Liver (tissue), 9 donors: ENCODE measurements around the gene NUDC. TPM values are rescaled to one million over a fixed set of nuclear protein-coding genes. Genes with fewer than 3 reads are reported as not detected.
A peak's percentile ranks its signal among the peaks of the same experiment; 100 is the strongest.

Source experiments
- DNase-seq: peaks from one replicate; pipeline ENCODE4 v3.0.0-alpha.2; 2017; ENCODE audit warnings: low spot score
- H3K27ac ChIP-seq, 2 donors: one replicate each; pipeline ENCODE4 v1.7.0; 2013; ENCODE audit warnings: inconsistent platforms in 2 of 2, low read length in 2 of 2, control low read depth in 1 of 2, low read depth in 1 of 2, mild to moderate bottlenecking in 1 of 2
- H3K27me3 ChIP-seq, 4 donors: one replicate each; pipeline versions ENCODE4 v1.6.1 to v1.7.0; 2013; ENCODE audit warnings: low read length in 3 of 4, inconsistent platforms in 1 of 4, mild to moderate bottlenecking in 1 of 4, moderate library complexity in 1 of 4; ENCODE audit not compliant: control insufficient read depth in 4 of 4, insufficient read depth in 4 of 4
- H3K36me3 ChIP-seq, 4 donors: one replicate each; pipeline versions ENCODE4 v1.6.1 to v1.7.0; 2013; ENCODE audit warnings: low read length in 3 of 4, mild to moderate bottlenecking in 3 of 4, low read depth in 1 of 4, moderate library complexity in 1 of 4; ENCODE audit not compliant: control insufficient read depth in 4 of 4, insufficient read depth in 3 of 4
- H3K4me1 ChIP-seq, 4 donors: one replicate each; pipeline versions ENCODE4 v1.6.1 to v1.7.0; 2013; ENCODE audit warnings: low read length in 3 of 4, mild to moderate bottlenecking in 3 of 4, moderate library complexity in 1 of 4; ENCODE audit not compliant: control insufficient read depth in 4 of 4, insufficient read depth in 4 of 4
- H3K4me3 ChIP-seq, 3 donors: one replicate each; pipeline versions ENCODE4 v1.6.1 to v1.7.0; 2013; ENCODE audit warnings: low read length in 3 of 3, control low read depth in 1 of 3, low read depth in 1 of 3, mild to moderate bottlenecking in 1 of 3
- H3K9ac ChIP-seq, 2 donors: one replicate each; pipeline ENCODE4 v1.7.0; 2013; ENCODE audit warnings: low read length in 2 of 2, mild to moderate bottlenecking in 2 of 2, moderate library complexity in 2 of 2, control low read depth in 1 of 2, low read depth in 1 of 2
- H3K9me3 ChIP-seq, 4 donors: one replicate each; pipeline versions ENCODE4 v1.6.1 to v1.7.0; 2013; ENCODE audit warnings: low read length in 3 of 4; ENCODE audit not compliant: control insufficient read depth in 4 of 4
- ATF3 ChIP-seq: IDR thresholded peaks from 2 replicates; pipeline ENCODE4 v1.6.1; 2016; ENCODE audit warnings: antibody characterized with exemption
- EGR1 ChIP-seq, 2 donors: IDR thresholded peaks; 2 replicates each; pipeline ENCODE4 v1.6.1; 2016 to 2018; ENCODE audit warnings: antibody characterized with exemption in 2 of 2, low read depth in 2 of 2
- FOXA1 ChIP-seq: IDR thresholded peaks from 2 replicates; pipeline ENCODE4 v1.6.1; 2016; ENCODE audit warnings: antibody characterized with exemption
- FOXA2 ChIP-seq: IDR thresholded peaks from 2 replicates; pipeline ENCODE4 v1.6.1; 2016; ENCODE audit warnings: antibody characterized with exemption
- GABPA ChIP-seq, 2 donors: IDR thresholded peaks in 1 of 2; conservative IDR thresholded peaks in 1 of 2; 2 replicates each; pipeline ENCODE4 v1.6.1; 2016; ENCODE audit warnings: antibody characterized with exemption in 2 of 2, mild to moderate bottlenecking in 1 of 2, moderate library complexity in 1 of 2
- HNF4A ChIP-seq, 2 donors: conservative IDR thresholded peaks; 2 replicates each; pipeline ENCODE4 v1.6.1; 2016; ENCODE audit warnings: antibody characterized with exemption in 2 of 2, mild to moderate bottlenecking in 2 of 2
- HNF4G ChIP-seq: IDR thresholded peaks from 2 replicates; pipeline ENCODE4 v1.6.1; 2016; ENCODE audit warnings: antibody characterized with exemption
- JUND ChIP-seq, 2 donors: IDR thresholded peaks; 2 replicates each; pipeline ENCODE4 v1.6.1; 2016; ENCODE audit warnings: antibody characterized with exemption in 2 of 2
- MAX ChIP-seq: IDR thresholded peaks from 2 replicates; pipeline ENCODE4 v1.6.1; 2016; ENCODE audit warnings: antibody characterized with exemption
- NR2F2 ChIP-seq: IDR thresholded peaks from 2 replicates; pipeline ENCODE4 v1.6.1; 2016; ENCODE audit warnings: antibody characterized with exemption
- RAD21 ChIP-seq, 2 donors: IDR thresholded peaks; 2 replicates each; pipeline ENCODE4 v1.6.1; 2016; ENCODE audit warnings: antibody characterized with exemption in 2 of 2, mild to moderate bottlenecking in 2 of 2
- REST ChIP-seq: IDR thresholded peaks from 2 replicates; pipeline ENCODE4 v1.6.1; 2016; ENCODE audit warnings: antibody characterized with exemption, mild to moderate bottlenecking
- RXRA ChIP-seq, 2 donors: IDR thresholded peaks; 2 replicates each; pipeline ENCODE4 v1.6.1; 2017 to 2018; ENCODE audit warnings: antibody characterized with exemption in 2 of 2, mild to moderate bottlenecking in 1 of 2
- SP1 ChIP-seq: IDR thresholded peaks from 2 replicates; pipeline ENCODE4 v1.6.1; 2018; ENCODE audit warnings: antibody characterized with exemption, mild to moderate bottlenecking
- TAF1 ChIP-seq: conservative IDR thresholded peaks from 2 replicates; pipeline ENCODE4 v1.6.1; 2016; ENCODE audit warnings: antibody characterized with exemption, mild to moderate bottlenecking
- YY1 ChIP-seq: IDR thresholded peaks from 2 replicates; pipeline ENCODE4 v1.6.1; 2016; ENCODE audit warnings: antibody characterized with exemption, mild to moderate bottlenecking
- ZBTB33 ChIP-seq: IDR thresholded peaks from 2 replicates; pipeline ENCODE4 v1.6.1; 2016; ENCODE audit warnings: antibody characterized with exemption
- WGBS: extraction: QIAGEN DNeasy Blood & Tissue Kit; methylation state at CpG from one replicate; pipeline ENCODE4 v1.1.7; 2013; 5-methylcytosine and 5-hydroxymethylcytosine counted together
- polyA plus RNA-seq, 2 donors: library from polyadenylated mRNA; stranded (reverse) in 1 of 2; unstranded in 1 of 2; fragments of 200-250 nt in 1 of 2; fragments of >200 nt in 1 of 2; fragmentation: Nextera tagmentation in 1 of 2; extraction: Ambion mirVana in 1 of 2; gene quantifications; one replicate each; pipeline versions ENCODE4 v1.2.1 to v1.2.3, GENCODE V29; 2013 to 2015
- total RNA-seq, 2 donors: library from RNA; depleted of rRNA; stranded (reverse); fragments of >200 nt; gene quantifications; one replicate each; pipeline ENCODE4 v1.2.3, GENCODE V29; 2014
- donor health status: healthy.
- donor health status: healthy.
- donor health status: healthy.
- donor health status: healthy.
- donor health status: healthy.

Gene NUDC
- total and polyA plus RNA-seq, 4 donors = 18.2 to 50.7 (median 36.2) TPM

GRCh38 chr1:26874896-26875295 is 46.6 kb upstream of the NUDC start (continued):
- no peak for TF ChIP-seq ZBTB33
- TF ChIP-seq FOXA1 = no peak
- TF ChIP-seq JUND (IDR thresholded peaks at IDR 0.05) = no peak
- no peak for TF ChIP-seq FOXA2

- H3K36me3 ChIP-seq = peaks cover 6 to 24% (median 19%) of the 10 kb centered on the region in 4 donors
Observed at GRCh38 chr1:26877326-26877725, 44.2 kb upstream of the NUDC start.

More at GRCh38 chr1:26877326-26877725, 44.2 kb upstream of the NUDC start:
- no peaks in the 10 kb centered on the region for H3K9me3 ChIP-seq
- DNase-seq = no peak
- H3K27me3 ChIP-seq = no peaks in the 10 kb centered on the region
- peaks cover 0 to 9% (median 6%) of the 10 kb centered on the region in 4 donors for H3K4me1 ChIP-seq
- TF ChIP-seq EGR1 (IDR thresholded peaks at IDR 0.05; ENCODE audit: low read depth in 2 of 2) (no peak), HNF4G (no peak), SP1 (no peak), RAD21 (IDR thresholded peaks at IDR 0.05) (no peak), YY1 (no peak), REST (no peak), ATF3 (no peak), RXRA (IDR thresholded peaks at IDR 0.05) (no peak), NR2F2 (no peak), FOXA2 (no peak), TAF1 (no peak), JUND (IDR thresholded peaks at IDR 0.05) (no peak), HNF4A (conservative IDR thresholded peaks at IDR 0.05) (no peak), GABPA (IDR thresholded peaks at IDR 0.05 in 1 of 2, conservative IDR thresholded peaks at IDR 0.05 in 1 of 2) (no peak), FOXA1 (no peak), MAX (no peak)
- H3K4me3 ChIP-seq = no peak overlapping the region
- no peak overlapping the region for H3K9ac ChIP-seq
- 37% methylated on average over 2 of the region's 2 CpGs for WGBS
- H3K27ac ChIP-seq = peak overlapping the region; percentile 35 to 63
